Left renal cortex interstitium (tissue), 4 donors: ENCODE data around the gene LRRC8B. TPM values are rescaled to one million over a fixed set of nuclear protein-coding genes. Genes with fewer than 3 reads are reported as not detected.

Experiments used
- DNase-seq, 4 donors: peaks; one replicate each; pipeline ENCODE4 v3.0.0-alpha.2; 2013; ENCODE audit warnings: low read depth in 4 of 4, low spot score in 2 of 4, missing footprints in 1 of 4
- polyA plus RNA-seq, 4 donors: library from polyadenylated mRNA; unstranded; fragments of 120-200 nt; gene quantifications; one replicate each; pipeline ENCODE4 v1.2.1, GENCODE V29; 2013; ENCODE audit not compliant: insufficient read length in 4 of 4

LRRC8B gene
- polyA plus RNA-seq, 4 donors: 8.2 to 9.3 (median 8.7) TPM

- no peak for DNase-seq
Observed at GRCh38 chr1:89605692-89606091, 81.1 kb downstream of the LRRC8B start.

- DNase-seq: no peak
Observed at GRCh38 chr1:89606227-89606980, 81.8 kb downstream of the LRRC8B start.

- no peak for DNase-seq
Observed at GRCh38 chr1:89607156-89607555, 82.5 kb downstream of the LRRC8B start.

GRCh38 chr1:89607586-89608318, 83.1 kb downstream of the LRRC8B start:
- DNase-seq: no peak

GRCh38 chr1:89608319-89608983, 83.8 kb downstream of the LRRC8B start:
- no peak for DNase-seq

- DNase-seq: no peak
Observed at GRCh38 chr1:89608984-89609725, 84.5 kb downstream of the LRRC8B start.

GRCh38 chr1:89609781-89610456, 85.3 kb downstream of the LRRC8B start:
- DNase-seq: no peak

GRCh38 chr1:89610457-89611011, 85.9 kb downstream of the LRRC8B start:
- DNase-seq: no peak

- no peak for DNase-seq
Observed at GRCh38 chr1:89611721-89612120, 87.1 kb downstream of the LRRC8B start.

GRCh38 chr1:89613928-89614327, 89.3 kb downstream of the LRRC8B start:
- no peak for DNase-seq

GRCh38 chr1:89615676-89616598, 91.3 kb downstream of the LRRC8B start:
- DNase-seq: no peak

GRCh38 chr1:89616844-89617627, 92.4 kb downstream of the LRRC8B start:
- DNase-seq: no peak

GRCh38 chr1:89620664-89621063, 96.0 kb downstream of the LRRC8B start:
- no peak for DNase-seq

- DNase-seq: no peak
Observed at GRCh38 chr1:89622895-89623294, 98.3 kb downstream of the LRRC8B start.

GRCh38 chr1:89624314-89624713, 99.7 kb downstream of the LRRC8B start:
- DNase-seq: no peak

- no peak for DNase-seq
Observed at GRCh38 chr1:89624715-89625323, 100.2 kb downstream of the LRRC8B start.

GRCh38 chr1:89627596-89627962, 103.0 kb downstream of the LRRC8B start:
- DNase-seq: no peak

- DNase-seq: no peak
Observed at GRCh38 chr1:89629146-89629545, 104.5 kb downstream of the LRRC8B start.
